Tibial nerve (tissue), 4 donors: Measurements from ENCODE around the gene VPS35.

ENCODE experiments used
- EP300 ChIP-seq, 2 donors: sonication (generic); formaldehyde crosslinking; IDR thresholded peaks; one replicate each; pipeline ENCODE4 v1.6.1; 2017; ENCODE audit warnings: antibody characterized with exemption in 2 of 2, mild to moderate bottlenecking in 1 of 2
- POLR2A ChIP-seq, 2 donors: fragments of 450-650 bp; IDR thresholded peaks; one replicate each; pipeline ENCODE4 v1.6.1; 2017; ENCODE audit warnings: antibody characterized with exemption in 2 of 2, mild to moderate bottlenecking in 2 of 2, moderate library complexity in 2 of 2
- TF ChIP-seq, protein P1 (sequence below), 5 experiments: fragments of 200-600 bp in 3 of 5; fragments of 450-650 bp in 2 of 5; sonication (generic) in 3 of 5; IDR thresholded peaks; one replicate each; pipeline ENCODE4 v1.5.1; 2016 to 2019; ENCODE audit warnings: antibody characterized with exemption in 5 of 5, mild to moderate bottlenecking in 3 of 5, moderate library complexity in 2 of 5

DNA sequence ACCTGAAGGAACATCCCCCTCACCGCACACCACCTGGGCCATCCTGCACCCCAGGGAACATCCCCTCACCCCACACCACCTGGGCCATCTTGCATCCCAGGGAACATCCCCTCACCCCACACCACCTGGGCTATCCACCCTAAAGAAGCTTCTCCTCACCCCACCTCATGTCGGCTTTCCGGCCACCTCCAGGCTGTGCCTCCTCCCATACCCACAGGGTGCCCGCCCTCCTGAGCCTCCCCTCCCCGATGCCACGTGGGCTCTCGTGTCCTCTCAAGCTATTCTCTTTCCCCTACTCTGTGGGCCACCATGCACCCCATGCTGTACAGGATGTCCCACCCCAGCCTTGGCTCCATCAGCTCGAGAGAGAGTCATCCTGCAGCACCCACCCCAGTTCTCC is 41.1 kb upstream of the VPS35 start:
- TF ChIP-seq, protein P1, sequence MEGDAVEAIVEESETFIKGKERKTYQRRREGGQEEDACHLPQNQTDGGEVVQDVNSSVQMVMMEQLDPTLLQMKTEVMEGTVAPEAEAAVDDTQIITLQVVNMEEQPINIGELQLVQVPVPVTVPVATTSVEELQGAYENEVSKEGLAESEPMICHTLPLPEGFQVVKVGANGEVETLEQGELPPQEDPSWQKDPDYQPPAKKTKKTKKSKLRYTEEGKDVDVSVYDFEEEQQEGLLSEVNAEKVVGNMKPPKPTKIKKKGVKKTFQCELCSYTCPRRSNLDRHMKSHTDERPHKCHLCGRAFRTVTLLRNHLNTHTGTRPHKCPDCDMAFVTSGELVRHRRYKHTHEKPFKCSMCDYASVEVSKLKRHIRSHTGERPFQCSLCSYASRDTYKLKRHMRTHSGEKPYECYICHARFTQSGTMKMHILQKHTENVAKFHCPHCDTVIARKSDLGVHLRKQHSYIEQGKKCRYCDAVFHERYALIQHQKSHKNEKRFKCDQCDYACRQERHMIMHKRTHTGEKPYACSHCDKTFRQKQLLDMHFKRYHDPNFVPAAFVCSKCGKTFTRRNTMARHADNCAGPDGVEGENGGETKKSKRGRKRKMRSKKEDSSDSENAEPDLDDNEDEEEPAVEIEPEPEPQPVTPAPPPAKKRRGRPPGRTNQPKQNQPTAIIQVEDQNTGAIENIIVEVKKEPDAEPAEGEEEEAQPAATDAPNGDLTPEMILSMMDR (IDR thresholded peaks at IDR 0.05), result no peak
- TF ChIP-seq POLR2A (IDR thresholded peaks at IDR 0.05) (no peak), EP300 (IDR thresholded peaks at IDR 0.05) (no peak)
